Bronchial epithelial cell (primary cell): ENCODE measurements around the gene S1PR3. TPM values are rescaled to one million over a fixed set of nuclear protein-coding genes. Genes with fewer than 3 reads are reported as not detected.

Source experiments
- DNase-seq: peaks from one replicate; pipeline ENCODE4 v3.0.0-alpha.2; 2010; ENCODE audit warnings: low read depth
- FAIRE-seq: peaks from 2 replicates; lab custom pipeline; 2011; peaks lifted over from hg19 to GRCh38; lab: Jason Lieb, UNC
- H3K27me3 ChIP-seq: 2 replicates; pipeline ENCODE4 v1.5.1; 2011; ENCODE audit warnings: low read length; ENCODE audit not compliant: control insufficient read depth, insufficient read depth
- H3K36me3 ChIP-seq: 2 replicates; pipeline ENCODE4 v1.5.1; 2011; ENCODE audit warnings: low read length; ENCODE audit not compliant: control insufficient read depth, insufficient read depth
- H3K4me3 ChIP-seq: 2 replicates; pipeline ENCODE4 v1.5.1; 2011; ENCODE audit warnings: mild to moderate bottlenecking, low read depth, low read length, control low read depth
- total RNA-seq: library from RNA; depleted of rRNA; stranded (reverse); fragments of >200 nt; gene quantifications from 2 replicates; pipeline ENCODE4 v1.2.1, GENCODE V29; 2014
- TF ChIP-seq, protein P1 (sequence below): IDR thresholded peaks from 2 replicates; pipeline ENCODE4 v1.5.1; 2011; ENCODE audit warnings: mild to moderate bottlenecking, moderate library complexity, low read length, control low read depth, inconsistent platforms; ENCODE audit not compliant: insufficient read depth, severe bottlenecking

Gene S1PR3
- total RNA-seq, 1 donor from 2014 or later, result 0.79 TPM

- Histone ChIP-seq H3K27me3 (no peaks in the 10 kb centered on the region), H3K36me3 (no peaks in the 10 kb centered on the region), H3K4me3 (no peak overlapping the region)
- FAIRE-seq (no peak), DNase-seq (no peak)
- TF ChIP-seq, protein P1, sequence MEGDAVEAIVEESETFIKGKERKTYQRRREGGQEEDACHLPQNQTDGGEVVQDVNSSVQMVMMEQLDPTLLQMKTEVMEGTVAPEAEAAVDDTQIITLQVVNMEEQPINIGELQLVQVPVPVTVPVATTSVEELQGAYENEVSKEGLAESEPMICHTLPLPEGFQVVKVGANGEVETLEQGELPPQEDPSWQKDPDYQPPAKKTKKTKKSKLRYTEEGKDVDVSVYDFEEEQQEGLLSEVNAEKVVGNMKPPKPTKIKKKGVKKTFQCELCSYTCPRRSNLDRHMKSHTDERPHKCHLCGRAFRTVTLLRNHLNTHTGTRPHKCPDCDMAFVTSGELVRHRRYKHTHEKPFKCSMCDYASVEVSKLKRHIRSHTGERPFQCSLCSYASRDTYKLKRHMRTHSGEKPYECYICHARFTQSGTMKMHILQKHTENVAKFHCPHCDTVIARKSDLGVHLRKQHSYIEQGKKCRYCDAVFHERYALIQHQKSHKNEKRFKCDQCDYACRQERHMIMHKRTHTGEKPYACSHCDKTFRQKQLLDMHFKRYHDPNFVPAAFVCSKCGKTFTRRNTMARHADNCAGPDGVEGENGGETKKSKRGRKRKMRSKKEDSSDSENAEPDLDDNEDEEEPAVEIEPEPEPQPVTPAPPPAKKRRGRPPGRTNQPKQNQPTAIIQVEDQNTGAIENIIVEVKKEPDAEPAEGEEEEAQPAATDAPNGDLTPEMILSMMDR, result no peak
Measured at GRCh38 chr9:88952976-88953375, 38.3 kb upstream of the S1PR3 start.

DNA sequence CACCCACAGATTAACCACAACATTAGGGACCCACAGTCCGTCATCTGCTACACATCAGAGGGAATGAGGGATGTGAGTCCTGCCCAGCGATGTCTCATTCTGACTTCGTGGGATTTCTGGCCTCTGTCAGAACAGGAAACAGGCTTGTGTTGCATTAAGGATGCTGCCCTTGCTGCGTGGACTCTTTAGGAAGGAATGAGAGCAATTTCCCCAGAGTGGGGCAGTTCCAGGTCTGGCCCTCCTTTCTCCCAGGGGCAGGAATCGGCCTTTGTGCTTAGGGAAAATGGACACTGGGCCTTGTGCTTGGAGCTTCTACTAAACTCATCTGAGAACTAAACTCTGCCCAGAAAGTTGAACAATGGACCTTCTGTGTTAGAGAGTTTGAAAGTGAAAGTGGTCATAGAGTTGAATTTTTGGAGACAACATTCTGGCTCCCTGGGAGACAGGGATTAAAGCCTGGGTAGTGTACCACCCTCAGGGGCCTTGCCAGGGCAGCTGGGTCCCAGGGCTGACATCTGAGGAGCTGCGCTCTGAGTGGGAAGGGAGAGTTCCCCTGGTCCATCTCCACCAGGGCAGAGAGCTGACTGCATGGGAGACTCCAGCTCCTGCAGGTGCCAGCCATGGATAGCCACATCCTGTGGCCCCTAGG lies 37.8 kb upstream of the S1PR3 start:
- H3K36me3 ChIP-seq, result no peaks in the 10 kb centered on the region
- FAIRE-seq (no peak), DNase-seq (no peak)
- TF ChIP-seq, protein P1, result no peak
- no peak overlapping the region for H3K4me3 ChIP-seq
- no peaks in the 10 kb centered on the region for H3K27me3 ChIP-seq

- no peaks in the 10 kb centered on the region for H3K36me3 ChIP-seq
- no peak overlapping the region for H3K4me3 ChIP-seq
- TF ChIP-seq, protein P1, result no peak
- DNase-seq (peak; percentile 41), FAIRE-seq (no peak)
- H3K27me3 ChIP-seq, result no peaks in the 10 kb centered on the region
Measured at GRCh38 chr9:88954066-88954465, 37.2 kb upstream of the S1PR3 start.

- Histone ChIP-seq H3K4me3 (no peak overlapping the region), H3K36me3 (no peaks in the 10 kb centered on the region), H3K27me3 (no peaks in the 10 kb centered on the region)
- no peak for FAIRE-seq
- TF ChIP-seq, protein P1, result no peak
- no peak for DNase-seq
Measured at GRCh38 chr9:88957526-88957925, 33.7 kb upstream of the S1PR3 start.

GRCh38 chr9:88959727-88960469 lies 31.4 kb upstream of the S1PR3 start:
- Histone ChIP-seq H3K27me3 (no peaks in the 10 kb centered on the region), H3K36me3 (no peaks in the 10 kb centered on the region), H3K4me3 (no peak overlapping the region)
- no peak for DNase-seq
- FAIRE-seq, result no peak
- TF ChIP-seq, protein P1, result no peak
